SU-DHL-6 (cell line): ENCODE results near the gene MRPS18B.

ENCODE experiments used
- H2AFZ ChIP-seq: fragments of 200-600 bp; sonication (generic); 2 replicates; pipeline ENCODE4 v1.6.1; 2014; ENCODE audit warnings: low read depth, mild to moderate bottlenecking, moderate library complexity, mixed read lengths, antibody characterized with exemption, low read length; ENCODE audit not compliant: severe bottlenecking
- H3F3A ChIP-seq: fragments of 200-600 bp; shearing (Covaris generic); 2 replicates; pipeline ENCODE4 v1.6.0; 2016; ENCODE audit warnings: antibody characterized with exemption, mild to moderate bottlenecking; ENCODE audit not compliant: insufficient read depth
- H3K27ac ChIP-seq: fragments of 200-600 bp; sonication (generic); 2 replicates; pipeline ENCODE4 v1.5.1; 2016; ENCODE audit warnings: low read depth, mild to moderate bottlenecking, low read length, moderate library complexity, mixed read lengths
- H3K27me3 ChIP-seq: fragments of 200-600 bp; sonication (generic), shearing (Covaris generic); 2 replicates; pipeline ENCODE4 v1.6.0; 2014; ENCODE audit warnings: mild to moderate bottlenecking, low read length
- H3K36me3 ChIP-seq: fragments of 200-600 bp; sonication (generic); 2 replicates; pipeline ENCODE4 v1.6.1; 2014; ENCODE audit warnings: mild to moderate bottlenecking, low read length, mixed read lengths
- H3K4me2 ChIP-seq: fragments of 300-600, 200-600 bp; shearing (Covaris generic), sonication (generic); 2 replicates; pipeline ENCODE4 v1.6.0; 2014; ENCODE audit warnings: low read length, low read depth, mild to moderate bottlenecking; ENCODE audit not compliant: poor library complexity, severe bottlenecking
- H3K4me3 ChIP-seq: fragments of 200-600 bp; sonication (generic); 2 replicates; pipeline ENCODE4 v1.5.1; 2014; ENCODE audit warnings: antibody characterized with exemption, low read length, mild to moderate bottlenecking, mixed read lengths; ENCODE audit not compliant: insufficient read depth, poor library complexity, severe bottlenecking
- H3K79me2 ChIP-seq: fragments of 200-600 bp; sonication (generic); 2 replicates; pipeline ENCODE4 v1.6.1; 2014; ENCODE audit warnings: mild to moderate bottlenecking, low read length, moderate library complexity; ENCODE audit not compliant: insufficient read depth
- H3K9ac ChIP-seq: fragments of 200-600 bp; sonication (generic); 2 replicates; pipeline ENCODE4 v1.7.0; 2014; ENCODE audit warnings: mild to moderate bottlenecking, low read length
- H3K9me2 ChIP-seq: fragments of 200-600 bp; sonication (generic); replicated peaks from 2 replicates; pipeline ENCODE4 v1.6.1; 2014; ENCODE audit warnings: low read length; ENCODE audit not compliant: insufficient read depth
- H3K9me3 ChIP-seq: fragments of 200-600 bp; sonication (generic); 2 replicates; pipeline ENCODE4 v1.6.1; 2014; ENCODE audit warnings: low read length, mixed read lengths; ENCODE audit not compliant: insufficient read depth
- H4K20me1 ChIP-seq: fragments of 200-600 bp; sonication (generic); 2 replicates; pipeline ENCODE4 v1.6.1; 2014; ENCODE audit warnings: low read depth, mild to moderate bottlenecking, antibody characterized with exemption, low read length, moderate library complexity, mixed read lengths
- CTCF ChIP-seq: fragments of 200-600 bp; sonication (generic); IDR thresholded peaks from one replicate; pipeline ENCODE4 v1.5.1; 2017; ENCODE audit warnings: antibody characterized with exemption, mild to moderate bottlenecking, low read length, moderate library complexity; ENCODE audit not compliant: insufficient read depth, poor library complexity, severe bottlenecking
- EZH2phosphoT487 ChIP-seq: fragments of 200-600 bp; sonication (generic), shearing (Covaris generic); conservative IDR thresholded peaks from 2 replicates; pipeline ENCODE4 v1.6.1; 2018; ENCODE audit warnings: mild to moderate bottlenecking, antibody characterized with exemption, low read length, moderate library complexity, mixed read lengths

Gene MRPS18B

GRCh38 chr6:30612213-30612612 is 5.4 kb upstream of the MRPS18B start:
- TF ChIP-seq EZH2phosphoT487 (no peak), CTCF (no peak)
- no peak overlapping the region for H3K9ac ChIP-seq
- H3K27ac ChIP-seq, result no peak overlapping the region
- peaks cover 64% of the 10 kb centered on the region for H3F3A ChIP-seq
- H4K20me1 ChIP-seq, result no peaks in the 10 kb centered on the region; the same call in 1 of the 2 replicates
- no peaks in the 10 kb centered on the region for H3K27me3 ChIP-seq
- H3K9me2 ChIP-seq, result no peaks in the 10 kb centered on the region
- H3K4me2 ChIP-seq, result peak overlapping the region; percentile 1
- peaks cover 36% of the 10 kb centered on the region for H3K79me2 ChIP-seq
- peaks cover 32% of the 10 kb centered on the region for H3K36me3 ChIP-seq
- H2AFZ ChIP-seq, result no peak overlapping the region
- no peak overlapping the region for H3K4me3 ChIP-seq
- no peaks in the 10 kb centered on the region for H3K9me3 ChIP-seq

- Histone ChIP-seq H2AFZ (no peak overlapping the region), H3K4me2 (peak overlapping the region; percentile 1), H4K20me1 (no peaks in the 10 kb centered on the region; the same call in 1 of the 2 replicates), H3K9me2 (no peaks in the 10 kb centered on the region), H3K4me3 (no peak overlapping the region), H3K27me3 (no peaks in the 10 kb centered on the region), H3F3A (peaks cover 60% of the 10 kb centered on the region), H3K36me3 (peaks cover 26% of the 10 kb centered on the region), H3K79me2 (peaks cover 36% of the 10 kb centered on the region), H3K9ac (no peak overlapping the region), H3K9me3 (no peaks in the 10 kb centered on the region), H3K27ac (no peak overlapping the region)
- TF ChIP-seq CTCF (no peak), EZH2phosphoT487 (no peak)
Measured at GRCh38 chr6:30612687-30613248, 4.9 kb upstream of the MRPS18B start.

- no peak overlapping the region for H3K4me3 ChIP-seq
- H2AFZ ChIP-seq, result no peak overlapping the region
- peaks cover 42% of the 10 kb centered on the region for H3K79me2 ChIP-seq
- H3F3A ChIP-seq, result peaks cover 60% of the 10 kb centered on the region
- peaks cover 26% of the 10 kb centered on the region for H3K36me3 ChIP-seq
- no peaks in the 10 kb centered on the region for H3K9me3 ChIP-seq
- peak overlapping the region; percentile 91; the same call in 1 of the 2 replicates for H3K27ac ChIP-seq
- no peaks in the 10 kb centered on the region for H3K9me2 ChIP-seq
- 0 out of 2 replicates have a peak overlapping the region, but pooled peaks have one; percentile 93 for H3K9ac ChIP-seq
- H3K4me2 ChIP-seq, result peak overlapping the region; percentile 88
- TF ChIP-seq EZH2phosphoT487, result no peak
- TF ChIP-seq CTCF, result no peak
- H3K27me3 ChIP-seq, result no peaks in the 10 kb centered on the region
- H4K20me1 ChIP-seq, result no peaks in the 10 kb centered on the region; the same call in 1 of the 2 replicates
Measured at GRCh38 chr6:30613251-30614043, 4.2 kb upstream of the MRPS18B start.
